HUES6 (cell line): ENCODE results near the gene FARSA.
"Not testable (repeated sequence)": the region's sequence is repeated elsewhere in the genome, so short reads cannot be mapped to it uniquely, and the experiment has no call there.

Experiments
- H3K27ac ChIP-seq: 2 replicates; pipeline ENCODE4 v1.7.0; 2013; ENCODE audit warnings: low read depth, mild to moderate bottlenecking, low read length, inconsistent platforms
- H3K27me3 ChIP-seq: 2 replicates; pipeline ENCODE4 v1.6.1; 2013; ENCODE audit warnings: low read length; ENCODE audit not compliant: control insufficient read depth, insufficient read depth
- H3K36me3 ChIP-seq: 2 replicates; pipeline ENCODE4 v1.6.1; 2013; ENCODE audit warnings: low read length; ENCODE audit not compliant: control insufficient read depth, insufficient read depth
- H3K4me1 ChIP-seq: 2 replicates; pipeline ENCODE4 v1.6.1; 2013; ENCODE audit warnings: low read length; ENCODE audit not compliant: control insufficient read depth, insufficient read depth
- H3K4me3 ChIP-seq: 2 replicates; pipeline ENCODE4 v1.5.1; 2013; ENCODE audit warnings: low read depth, low read length
- H3K9ac ChIP-seq: one replicate; pipeline ENCODE4 v1.6.1; 2013; ENCODE audit warnings: mild to moderate bottlenecking, low read length
- H3K9me3 ChIP-seq: 2 replicates; pipeline ENCODE4 v1.6.1; 2013; ENCODE audit warnings: low read depth, low read length; ENCODE audit not compliant: control insufficient read depth, insufficient read depth

FARSA gene

DNA sequence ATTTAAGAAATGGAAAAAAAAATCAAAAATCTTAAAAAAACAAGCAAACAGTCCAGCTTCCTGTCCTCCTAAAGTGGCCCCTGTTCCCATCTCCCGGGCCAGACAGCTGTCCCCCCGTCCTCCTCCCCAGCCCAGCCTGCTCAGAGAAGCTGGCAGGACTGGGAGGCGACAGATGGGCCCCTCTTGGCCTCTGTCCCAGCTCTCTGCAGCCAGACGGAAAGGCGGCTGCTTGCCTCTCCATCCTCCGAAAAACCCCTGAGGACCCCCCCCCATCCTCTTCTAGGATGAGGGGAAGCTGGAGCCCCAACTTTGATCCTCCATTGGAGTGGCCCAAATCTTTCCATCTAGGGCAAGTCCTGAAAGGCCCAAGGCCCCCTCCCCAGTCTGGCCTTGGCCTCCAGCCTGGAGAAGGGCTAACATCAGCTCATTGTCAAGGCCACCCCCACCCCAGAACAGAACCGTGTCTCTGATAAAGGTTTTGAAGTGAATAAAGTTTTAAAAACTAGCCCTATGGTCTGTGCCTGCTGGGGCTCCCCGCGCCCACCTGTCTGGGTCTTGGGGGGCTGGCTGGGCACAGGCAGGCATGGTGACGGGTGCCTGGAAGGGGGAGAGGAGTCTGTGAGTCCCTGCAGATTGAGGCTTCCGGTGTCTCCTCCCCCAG is 19.8 kb upstream of the FARSA start:
- H3K4me1 ChIP-seq = peaks cover 9% of the 10 kb centered on the region
- no peak overlapping the region for H3K4me3 ChIP-seq
- no peak overlapping the region for H3K9ac ChIP-seq
- no peak overlapping the region for H3K27ac ChIP-seq
- H3K36me3 ChIP-seq = peaks cover 68% of the 10 kb centered on the region
- H3K9me3 ChIP-seq = no peaks in the 10 kb centered on the region
- no peaks in the 10 kb centered on the region for H3K27me3 ChIP-seq

DNA sequence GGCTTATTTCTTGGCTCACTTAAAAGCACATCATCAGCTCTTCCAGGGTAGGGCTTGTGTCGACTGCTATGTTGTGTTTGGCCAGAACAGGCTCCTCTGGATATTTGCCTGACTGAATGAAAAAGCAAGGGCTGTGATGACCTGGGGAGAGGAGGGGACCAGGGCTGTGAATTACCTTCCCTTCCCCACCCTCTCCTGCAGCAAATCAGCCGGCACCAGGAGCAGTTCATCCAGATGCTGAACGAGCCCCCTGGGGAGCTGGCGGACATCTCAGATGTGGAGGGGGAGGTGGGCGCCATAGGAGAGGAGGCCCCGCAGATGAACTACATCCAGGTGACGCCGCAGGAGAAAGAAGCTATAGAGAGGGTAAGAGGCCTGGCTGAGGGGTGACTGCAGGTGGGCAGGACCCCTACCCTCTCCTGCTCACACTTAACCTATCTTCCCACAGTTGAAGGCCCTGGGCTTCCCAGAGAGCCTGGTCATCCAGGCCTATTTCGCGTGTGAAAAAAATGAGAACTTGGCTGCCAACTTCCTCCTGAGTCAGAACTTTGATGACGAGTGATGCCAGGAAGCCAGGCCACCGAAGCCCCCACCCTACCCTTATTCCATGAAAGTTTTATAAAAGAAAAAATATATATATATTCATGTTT is 19.1 kb upstream of the FARSA start:
- no peak overlapping the region for H3K4me3 ChIP-seq
- H3K9ac ChIP-seq = no peak overlapping the region
- peaks cover 9% of the 10 kb centered on the region for H3K4me1 ChIP-seq
- H3K9me3 ChIP-seq = no peaks in the 10 kb centered on the region
- H3K27me3 ChIP-seq = no peaks in the 10 kb centered on the region
- peaks cover 74% of the 10 kb centered on the region for H3K36me3 ChIP-seq
- H3K27ac ChIP-seq = no peak overlapping the region

DNA sequence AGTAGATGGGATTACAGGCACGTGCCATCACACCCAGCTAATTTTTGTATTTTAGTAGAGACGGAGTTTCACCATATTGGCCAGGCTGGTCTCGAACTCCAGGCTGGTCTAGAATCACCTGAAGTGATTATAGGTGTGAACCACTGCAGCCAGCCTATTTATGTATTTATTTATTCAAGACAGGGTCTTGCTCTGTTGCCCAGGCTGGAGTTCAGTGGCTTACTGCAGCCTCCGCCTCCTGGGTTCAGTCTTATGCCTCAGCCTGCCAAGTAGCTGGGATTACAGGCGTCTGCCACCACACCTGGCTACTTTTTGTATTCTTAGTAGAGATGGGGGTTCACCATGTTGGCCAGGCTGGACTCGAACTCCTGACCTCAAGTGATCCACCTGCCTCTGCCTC is 18.5 kb upstream of the FARSA start:
- H3K27ac ChIP-seq, H3K4me3 ChIP-seq, H3K4me1 ChIP-seq, H3K9ac ChIP-seq, H3K27me3 ChIP-seq, H3K9me3 ChIP-seq: not testable (repeated sequence)
- H3K36me3 ChIP-seq = peaks cover 78% of the 10 kb centered on the region

DNA sequence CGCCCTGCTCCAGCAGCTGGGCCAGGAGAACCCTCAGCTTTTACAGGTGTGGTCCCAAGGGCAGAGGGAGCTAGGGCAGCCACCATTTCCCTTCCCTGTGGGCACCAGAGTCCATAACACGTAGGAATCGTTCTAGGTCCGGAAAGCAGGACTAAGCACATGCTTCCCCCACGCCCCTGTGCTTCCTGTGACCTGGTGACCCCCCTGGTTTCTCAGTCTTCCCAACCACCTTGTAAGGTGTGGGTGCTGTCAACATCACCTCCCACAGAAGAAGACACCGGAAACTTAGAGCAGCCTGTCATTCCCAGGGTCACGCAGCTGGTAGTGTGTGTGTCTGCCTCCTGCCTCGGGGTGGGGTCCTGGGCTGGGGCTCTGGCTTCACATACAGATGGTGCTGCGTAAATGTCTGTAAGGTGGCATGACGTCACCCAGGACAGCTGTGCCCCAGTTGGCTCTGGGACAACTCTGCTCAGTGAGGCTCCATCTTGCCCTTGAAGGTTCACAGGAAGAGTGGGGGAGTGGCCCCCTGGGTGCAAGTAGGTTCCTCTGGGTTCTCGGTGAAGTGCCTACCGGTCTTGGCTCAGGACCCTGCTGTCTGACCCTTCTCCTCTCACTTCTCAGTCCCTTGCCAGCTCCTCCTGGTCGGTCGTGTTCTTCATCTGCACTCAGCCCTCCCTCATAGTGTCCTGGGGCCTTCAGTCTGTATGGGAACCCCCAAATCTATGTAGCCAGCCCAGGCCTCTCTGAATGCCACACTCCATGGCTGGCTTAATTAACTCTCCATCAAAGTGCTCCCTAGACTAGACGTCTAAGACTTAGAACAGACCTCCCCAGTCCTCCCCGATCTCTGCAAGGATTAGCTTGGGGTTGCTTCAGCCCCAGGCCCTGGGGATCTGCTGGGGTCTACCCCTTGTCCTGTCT is 16.1 kb upstream of the FARSA start:
- Histone ChIP-seq H3K9me3 (no peaks in the 10 kb centered on the region), H3K4me3 (no peak overlapping the region), H3K9ac (no peak overlapping the region), H3K4me1 (0 out of 2 replicates have a peak, but pooled peaks cover 8% of the 10 kb centered on the region), H3K36me3 (peaks cover 74% of the 10 kb centered on the region), H3K27me3 (no peaks in the 10 kb centered on the region), H3K27ac (no peak overlapping the region)

GRCh38 chr19:12948612-12949362 is 15.3 kb upstream of the FARSA start:
- Histone ChIP-seq H3K9me3 (no peaks in the 10 kb centered on the region), H3K27ac (no peak overlapping the region), H3K36me3 (peaks cover 73% of the 10 kb centered on the region), H3K4me3 (no peak overlapping the region), H3K27me3 (no peaks in the 10 kb centered on the region), H3K4me1 (0 out of 2 replicates have a peak, but pooled peaks cover 8% of the 10 kb centered on the region), H3K9ac (no peak overlapping the region)

- Histone ChIP-seq H3K27ac (no peak overlapping the region), H3K4me1 (0 out of 2 replicates have a peak, but pooled peaks cover 8% of the 10 kb centered on the region), H3K9me3 (no peaks in the 10 kb centered on the region), H3K9ac (no peak overlapping the region), H3K27me3 (no peaks in the 10 kb centered on the region), H3K36me3 (peaks cover 74% of the 10 kb centered on the region), H3K4me3 (no peak overlapping the region)
These were observed 14.4 kb upstream of the FARSA start for GRCh38 chr19:12947702-12948611.

DNA sequence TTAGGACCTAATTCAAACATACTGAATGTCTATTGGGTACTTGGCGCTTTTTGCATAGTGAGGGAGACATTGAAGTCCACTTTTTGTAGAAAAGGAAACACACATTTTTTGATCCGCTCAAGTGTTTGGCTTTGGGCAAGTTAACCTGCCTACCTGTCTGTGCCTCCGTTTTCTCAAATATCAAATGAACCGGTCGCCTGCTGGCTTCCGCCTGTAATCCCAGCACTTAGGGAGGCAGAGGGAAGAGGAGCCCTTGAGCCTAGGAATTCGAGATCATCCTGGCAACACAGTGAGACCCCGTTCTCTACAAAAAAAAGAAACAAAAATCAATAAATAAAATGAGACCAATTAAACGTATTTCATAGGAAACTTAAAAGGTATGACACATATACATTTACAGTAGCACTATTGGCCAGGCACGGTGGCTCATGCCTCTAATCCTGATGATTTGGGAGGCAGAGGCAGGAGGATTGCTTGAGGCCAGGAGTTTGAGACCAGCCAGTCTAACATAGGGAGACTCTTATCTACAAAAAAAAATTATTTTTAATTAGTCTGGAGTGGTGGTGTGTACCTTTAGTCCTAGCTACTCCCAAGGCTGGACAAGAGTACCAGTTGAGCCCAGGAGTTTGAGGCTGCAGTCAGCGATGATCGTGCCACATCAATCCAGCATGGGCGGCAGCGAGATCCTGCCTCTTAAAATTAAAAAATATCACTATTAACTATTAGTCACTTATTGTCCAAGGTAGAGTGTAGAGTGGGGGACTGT is 13.4 kb upstream of the FARSA start:
- Histone ChIP-seq H3K9me3 (no peaks in the 10 kb centered on the region), H3K27ac (peak overlapping the region; percentile 93; the same call in 1 of the 2 replicates), H3K4me1 (0 out of 2 replicates have a peak, but pooled peaks cover 4% of the 10 kb centered on the region), H3K27me3 (no peaks in the 10 kb centered on the region), H3K4me3 (peak overlapping the region; percentile 80), H3K36me3 (peaks cover 74% of the 10 kb centered on the region), H3K9ac (peak overlapping the region; percentile 95)

- Histone ChIP-seq H3K27ac (peak overlapping the region; percentile 93), H3K27me3 (no peaks in the 10 kb centered on the region), H3K9me3 (no peaks in the 10 kb centered on the region), H3K4me3 (peak overlapping the region; percentile 80), H3K36me3 (peaks cover 75% of the 10 kb centered on the region), H3K9ac (peak overlapping the region; percentile 95), H3K4me1 (0 out of 2 replicates have a peak, but pooled peaks cover 4% of the 10 kb centered on the region)
These were observed 12.7 kb upstream of the FARSA start for GRCh38 chr19:12946092-12946721.

- Histone ChIP-seq H3K4me3 (peak within 1 kb of the TSS; percentile 80), H3K9me3 (no peaks in the 10 kb centered on the region), H3K9ac (peak within 1 kb of the TSS; percentile 95), H3K27ac (peak within 1 kb of the TSS; percentile 93), H3K27me3 (no peaks in the 10 kb centered on the region), H3K4me1 (0 out of 2 replicates have a peak, but pooled peaks cover 4% of the 10 kb centered on the region), H3K36me3 (peaks cover 75% of the 10 kb centered on the region)
These were observed 12.1 kb upstream of the FARSA start, which contains the start of gene RAD23A for GRCh38 chr19:12945479-12946091. Gene RAD23A (plus strand): TSS chr19:12945862. CDS start chr19:12945949, 87 bp downstream.
